Measurements from ENCODE around the gene PARVG.

Gene PARVG

DNA sequence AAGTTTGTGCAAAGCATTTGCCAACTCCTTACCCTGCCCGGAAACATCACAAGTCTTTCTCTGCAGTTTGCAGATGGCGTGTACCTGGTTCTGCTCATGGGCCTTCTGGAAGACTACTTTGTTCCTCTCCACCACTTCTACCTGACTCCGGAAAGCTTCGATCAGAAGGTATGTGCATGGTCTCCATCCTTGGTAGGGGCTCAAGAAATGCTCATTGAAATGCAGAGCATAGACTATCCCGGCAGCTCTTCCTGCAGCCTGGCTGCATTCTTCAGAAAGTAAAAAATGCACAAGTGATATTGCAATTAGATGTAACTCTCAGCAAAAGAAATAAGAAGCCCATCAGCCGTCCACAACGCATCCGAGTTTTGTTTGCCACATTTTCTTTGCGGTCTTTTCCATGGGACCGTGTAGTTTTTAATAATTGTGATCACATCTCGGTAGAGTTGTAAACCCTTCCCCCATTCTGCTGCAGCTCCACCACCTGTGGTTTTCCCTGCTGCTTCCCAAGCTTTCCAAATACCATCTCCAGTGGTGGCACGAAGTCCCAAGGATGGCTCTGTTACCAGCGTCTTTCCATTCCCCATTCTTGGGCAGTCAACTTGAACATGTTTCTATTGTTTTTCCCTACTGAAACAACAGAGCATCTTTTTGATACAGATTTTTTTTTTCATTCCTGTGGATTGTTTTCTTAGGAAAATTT lies 22.7 kb upstream of the PARVG start:
- no peak for DNase-seq

DNA sequence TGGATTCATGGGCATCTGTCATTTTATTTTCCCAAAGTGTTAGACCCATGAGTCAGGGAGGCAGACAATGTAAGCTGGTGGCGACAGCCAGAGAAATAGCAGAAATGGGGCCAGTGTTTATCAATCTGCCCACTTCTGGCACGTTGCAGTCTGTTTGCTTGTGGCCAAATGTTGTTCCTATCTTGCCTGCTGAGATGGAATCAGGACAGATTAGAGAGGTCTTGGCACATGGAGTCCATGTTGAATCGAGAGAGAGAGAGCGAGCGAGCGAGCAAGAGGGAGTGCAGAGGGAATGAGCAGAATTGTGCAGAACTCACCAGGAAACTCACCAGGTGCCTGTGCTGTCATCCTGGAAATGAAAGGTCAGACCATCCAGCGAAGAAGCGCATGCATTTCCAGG lies 21.9 kb upstream of the PARVG start:
- DNase-seq, result no peak

DNA sequence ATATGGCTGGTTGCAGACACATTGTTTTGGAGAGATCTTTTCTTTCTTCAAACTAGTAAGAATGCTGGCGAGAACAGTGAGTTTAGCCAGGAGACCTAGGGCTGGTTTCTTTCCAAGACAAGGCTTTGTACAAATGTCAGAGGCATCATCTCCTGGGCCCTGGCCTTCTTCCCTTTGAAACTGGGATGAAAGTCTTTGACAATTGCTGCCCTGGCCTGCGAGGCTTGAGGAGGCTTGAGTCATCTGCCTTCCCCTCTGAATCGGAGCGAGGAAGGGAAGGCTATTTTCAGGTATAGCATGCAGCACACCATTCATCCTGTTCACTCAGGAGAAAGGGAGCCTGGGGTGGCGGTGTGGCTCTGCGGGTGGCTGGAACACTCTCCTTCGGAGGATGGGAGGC lies 21.5 kb upstream of the PARVG start:
- no peak for DNase-seq

DNA sequence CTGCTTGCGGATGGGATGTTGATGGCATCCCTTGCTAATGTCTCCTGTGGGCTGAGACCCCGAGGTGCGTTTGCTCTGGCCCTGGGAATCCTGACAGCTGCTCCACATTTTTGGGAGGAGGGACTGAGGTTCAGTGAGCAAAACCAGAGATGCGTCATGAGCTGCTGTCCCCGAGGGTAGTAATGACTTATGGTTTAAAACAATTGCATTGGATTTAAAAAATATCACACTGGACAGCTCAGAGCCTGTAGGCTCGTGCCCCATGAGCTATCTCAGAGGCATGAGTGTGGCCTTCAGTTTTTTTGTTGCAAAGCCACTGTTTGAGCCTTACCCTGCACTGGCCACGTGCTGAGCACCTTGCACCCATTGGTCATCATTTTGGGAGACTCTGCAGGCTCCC lies 20.9 kb upstream of the PARVG start:
- DNase-seq, result no peak

DNA sequence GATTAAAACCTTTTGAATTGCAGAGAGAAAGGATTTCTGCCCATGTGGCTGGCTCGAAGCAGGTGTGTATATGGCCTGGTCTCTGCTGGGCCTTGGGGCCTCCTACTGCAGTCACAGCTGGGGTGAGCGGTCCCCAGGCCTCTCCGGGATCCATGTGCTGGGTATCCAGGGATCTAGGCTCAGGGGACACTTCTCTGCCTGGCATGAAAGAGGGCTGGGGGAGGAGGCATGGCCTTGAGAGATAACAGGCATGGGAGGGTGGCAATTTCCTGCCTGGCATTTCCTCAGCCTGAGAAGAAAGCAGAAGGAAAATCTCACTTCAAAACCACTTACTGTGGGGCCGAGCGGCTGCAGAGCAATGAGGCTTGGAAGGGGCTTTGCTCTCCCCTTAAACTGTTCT lies 20.3 kb upstream of the PARVG start:
- DNase-seq, result no peak

DNA sequence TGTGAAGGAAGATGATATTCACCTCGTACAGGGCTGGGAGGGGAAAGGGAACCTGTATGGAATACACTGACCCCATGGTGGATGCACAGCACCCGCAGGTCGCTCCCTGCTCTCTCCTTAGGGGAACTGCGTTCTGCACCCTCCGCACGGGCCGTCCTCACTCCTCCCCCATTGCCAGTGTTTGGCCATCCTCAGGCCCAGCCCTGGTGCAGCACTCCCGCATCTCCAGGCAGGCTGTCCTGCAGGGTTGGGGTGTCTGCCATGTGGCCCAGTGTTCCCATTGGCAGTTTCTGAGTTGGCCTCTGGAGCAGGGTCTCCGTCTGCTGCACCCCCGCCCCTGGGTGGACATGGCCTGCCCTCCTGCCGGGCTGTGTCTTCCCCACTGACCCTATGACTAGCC lies 19.1 kb upstream of the PARVG start:
- no peak for DNase-seq

DNA sequence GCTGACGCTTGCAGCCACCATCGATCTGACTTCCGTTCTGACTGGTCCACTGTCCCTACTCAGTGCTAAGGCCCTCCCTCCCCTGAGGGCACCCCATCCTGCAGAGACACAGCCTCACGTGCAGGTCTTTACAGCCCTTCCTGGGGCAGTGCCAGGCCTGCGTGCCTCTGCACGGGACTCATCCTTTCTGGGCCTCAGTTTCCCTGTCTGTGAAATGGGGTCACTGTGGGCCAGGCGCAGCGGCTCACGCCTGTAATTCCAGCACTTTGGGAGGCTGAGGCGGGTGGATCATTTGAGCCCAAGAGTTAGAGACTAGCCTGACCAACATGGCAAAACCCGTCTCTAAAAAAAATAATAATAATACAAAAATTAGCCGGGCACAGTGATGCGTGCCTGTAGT lies 17.8 kb upstream of the PARVG start:
- no peak for DNase-seq

DNA sequence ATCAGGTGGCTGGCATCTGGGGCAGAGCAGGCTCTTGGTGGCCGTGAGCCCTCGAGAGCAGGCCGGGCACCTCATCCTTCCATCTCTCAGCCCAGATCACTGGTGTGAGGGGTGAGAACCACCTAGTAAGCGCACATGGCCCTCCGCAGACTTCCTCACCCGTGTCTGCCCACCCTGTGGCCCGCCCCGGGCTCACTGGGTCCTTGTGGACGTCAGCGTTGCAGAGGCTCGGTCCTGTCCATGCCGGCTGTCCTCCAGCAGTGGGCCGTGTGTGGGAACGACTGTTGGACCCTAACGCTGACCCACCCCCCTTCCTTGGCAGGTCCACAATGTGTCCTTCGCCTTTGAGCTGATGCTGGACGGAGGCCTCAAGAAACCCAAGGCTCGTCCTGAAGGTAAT lies 17.2 kb upstream of the PARVG start:
- no peak for DNase-seq

DNA sequence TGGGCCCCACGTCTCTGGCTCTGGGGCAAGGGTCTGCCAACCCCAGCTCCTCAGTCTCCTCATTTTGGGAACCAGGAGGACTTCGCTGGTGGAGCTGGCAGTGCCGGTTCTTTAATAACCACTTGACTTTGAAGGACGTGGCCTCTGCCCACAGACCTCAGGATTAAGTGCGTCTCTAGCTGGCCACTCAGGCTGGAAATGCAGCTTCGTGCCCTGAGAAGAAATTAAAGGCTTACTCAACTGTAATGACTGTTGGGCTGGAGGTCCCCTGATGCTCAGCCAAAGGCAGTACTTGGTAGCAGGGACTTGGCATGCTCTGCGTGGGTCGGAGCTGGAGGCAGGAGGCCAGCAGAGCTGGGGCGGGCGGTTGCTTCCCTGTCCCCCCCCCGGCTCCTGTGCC lies 16.7 kb upstream of the PARVG start:
- no peak for DNase-seq

DNA sequence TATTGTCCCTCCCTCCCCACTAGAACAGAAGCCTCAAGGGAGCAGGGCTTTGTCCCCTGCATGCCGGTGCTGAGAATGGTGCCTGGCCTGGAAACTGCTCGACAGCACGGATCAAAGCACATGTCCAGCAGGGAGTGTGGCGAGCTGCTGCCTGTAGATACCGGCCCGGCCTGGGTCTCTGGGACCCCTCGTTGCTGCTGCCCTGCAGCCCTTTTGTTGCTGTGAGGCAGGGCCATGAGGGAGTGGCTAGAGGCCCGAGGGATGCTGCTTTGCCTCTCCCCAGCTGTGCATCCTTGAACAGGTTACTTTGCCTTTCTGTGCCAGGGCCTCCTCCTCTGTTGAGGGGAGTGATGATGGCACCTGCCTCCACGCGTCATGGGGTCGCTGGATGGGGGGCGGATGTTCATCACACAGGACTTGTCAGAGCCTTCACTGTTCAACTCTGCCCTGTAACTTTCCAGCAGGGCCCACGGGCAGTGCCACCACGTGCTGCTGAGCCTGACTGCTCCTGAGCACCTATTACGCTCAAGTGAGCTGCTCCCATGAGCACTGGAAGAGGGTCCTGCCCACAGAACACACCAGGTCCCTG lies 15.3 kb upstream of the PARVG start:
- no peak for DNase-seq

DNA sequence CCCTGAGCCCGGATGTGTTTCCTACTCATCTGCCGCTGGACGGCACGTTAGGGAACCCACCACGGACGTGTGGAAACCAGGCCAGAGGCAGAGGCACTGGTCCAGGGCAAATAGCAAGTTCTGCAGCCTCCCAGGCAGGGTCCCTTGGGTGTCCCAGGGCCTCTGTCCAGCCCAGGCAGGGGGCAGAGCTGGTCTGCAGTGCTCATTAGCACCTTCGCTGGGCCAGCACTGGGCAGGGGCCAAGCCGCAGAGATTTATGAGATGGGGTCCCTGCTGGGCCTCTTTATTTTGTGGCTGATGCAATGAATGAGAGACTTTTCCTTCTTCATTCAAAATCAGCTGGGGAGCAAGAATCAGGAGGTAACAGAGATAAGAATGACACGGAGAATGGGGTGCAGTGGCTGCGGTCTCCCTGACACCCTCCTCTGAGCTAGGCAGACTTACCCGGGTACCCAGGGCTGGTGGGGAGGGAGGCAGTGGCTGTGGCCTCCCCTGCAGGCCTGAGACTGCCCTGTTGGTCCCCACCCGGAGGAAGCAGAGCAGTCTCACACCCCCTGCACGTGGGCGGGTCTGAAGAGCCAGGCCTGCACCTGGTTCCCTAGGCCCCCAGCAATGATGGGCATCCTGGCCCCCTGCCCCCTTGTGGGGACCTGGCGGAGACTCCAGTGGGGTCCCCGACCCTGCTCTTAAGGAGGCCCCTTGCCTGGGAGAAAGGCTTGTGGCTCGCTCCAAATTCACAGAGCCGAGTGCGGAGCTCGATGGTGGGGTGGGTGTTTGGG lies 14.0 kb upstream of the PARVG start:
- no peak for DNase-seq

DNA sequence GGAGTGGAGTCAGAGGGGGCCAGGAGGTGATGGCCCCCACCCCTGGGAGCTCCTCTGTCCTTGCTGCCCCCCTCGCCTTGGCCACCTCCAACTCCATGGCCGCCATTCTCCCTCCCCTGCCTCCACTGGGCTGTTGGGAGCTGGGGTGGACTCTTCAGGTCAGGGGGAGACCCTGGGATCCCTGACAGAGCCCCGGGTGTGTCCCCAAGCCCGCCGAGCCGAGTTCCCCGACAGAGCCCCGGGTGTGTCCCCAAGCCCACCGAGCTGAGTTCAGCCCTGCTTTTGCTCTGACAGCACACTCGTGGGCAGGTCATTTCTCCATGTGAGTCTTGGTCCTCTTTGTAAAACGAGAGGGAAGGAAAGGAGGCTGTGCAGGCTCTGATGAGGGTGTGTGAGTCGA lies 13.2 kb upstream of the PARVG start:
- no peak for DNase-seq

DNA sequence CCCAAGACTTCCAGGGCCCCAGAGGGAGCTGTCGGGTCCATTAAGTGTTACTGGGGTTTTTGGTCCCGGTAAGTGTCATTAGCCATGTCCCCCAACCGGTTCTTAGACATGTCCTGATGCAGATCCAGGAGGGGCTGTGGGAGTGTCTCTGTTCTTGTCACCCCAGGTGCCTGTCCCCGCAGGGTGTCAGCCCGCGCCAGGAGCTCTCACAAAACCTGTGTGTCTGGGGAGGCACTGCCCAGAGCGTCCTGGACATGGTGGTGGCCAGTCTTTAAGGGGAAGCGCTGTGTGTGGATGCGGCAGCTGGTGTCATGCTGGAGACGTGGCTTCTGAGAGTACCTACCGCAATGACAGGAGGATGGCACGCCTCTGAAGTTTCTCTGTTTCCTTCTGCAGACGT lies 12.5 kb upstream of the PARVG start:
- DNase-seq, result no peak

DNA sequence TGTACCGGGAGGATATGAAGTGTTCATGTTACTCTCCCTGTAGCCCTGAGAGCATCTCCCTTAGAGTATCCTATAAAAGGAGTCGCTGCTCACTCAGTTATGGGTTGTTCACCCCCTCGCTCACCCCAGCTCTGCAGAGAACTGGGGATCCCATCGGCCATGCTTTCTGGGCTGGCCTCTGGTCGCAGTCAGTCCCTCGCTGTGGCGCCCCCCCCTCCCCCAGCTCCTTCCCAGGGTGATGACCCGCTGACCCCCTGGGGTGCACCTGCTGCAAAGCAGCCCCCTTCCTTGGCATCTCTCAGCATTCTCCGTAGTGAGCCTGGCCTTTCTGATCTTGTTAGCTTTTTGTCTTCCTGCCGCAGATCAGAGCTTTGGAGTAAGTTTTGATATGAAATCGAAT lies 10.3 kb upstream of the PARVG start:
- DNase-seq, result no peak

DNA sequence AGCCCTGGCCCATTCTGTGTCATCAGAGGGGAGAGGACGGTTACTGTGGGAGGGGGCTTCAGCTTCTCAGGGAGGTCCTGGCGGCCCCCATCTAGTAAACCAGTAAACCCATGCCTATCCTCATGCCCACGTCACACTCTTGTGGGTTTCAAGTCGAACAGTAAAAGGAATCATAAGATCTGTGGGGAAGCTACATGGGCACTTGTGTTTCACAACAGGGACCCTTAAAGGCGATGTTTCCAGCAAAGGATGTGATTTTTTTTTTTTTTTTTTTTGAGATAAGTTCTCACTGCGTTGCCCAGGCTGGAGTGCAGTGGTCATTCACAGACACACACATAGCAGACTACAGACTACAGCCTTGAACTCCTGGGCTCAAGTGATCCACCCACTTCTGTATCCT lies 9.2 kb upstream of the PARVG start:
- DNase-seq, result peak; percentile 28

DNA sequence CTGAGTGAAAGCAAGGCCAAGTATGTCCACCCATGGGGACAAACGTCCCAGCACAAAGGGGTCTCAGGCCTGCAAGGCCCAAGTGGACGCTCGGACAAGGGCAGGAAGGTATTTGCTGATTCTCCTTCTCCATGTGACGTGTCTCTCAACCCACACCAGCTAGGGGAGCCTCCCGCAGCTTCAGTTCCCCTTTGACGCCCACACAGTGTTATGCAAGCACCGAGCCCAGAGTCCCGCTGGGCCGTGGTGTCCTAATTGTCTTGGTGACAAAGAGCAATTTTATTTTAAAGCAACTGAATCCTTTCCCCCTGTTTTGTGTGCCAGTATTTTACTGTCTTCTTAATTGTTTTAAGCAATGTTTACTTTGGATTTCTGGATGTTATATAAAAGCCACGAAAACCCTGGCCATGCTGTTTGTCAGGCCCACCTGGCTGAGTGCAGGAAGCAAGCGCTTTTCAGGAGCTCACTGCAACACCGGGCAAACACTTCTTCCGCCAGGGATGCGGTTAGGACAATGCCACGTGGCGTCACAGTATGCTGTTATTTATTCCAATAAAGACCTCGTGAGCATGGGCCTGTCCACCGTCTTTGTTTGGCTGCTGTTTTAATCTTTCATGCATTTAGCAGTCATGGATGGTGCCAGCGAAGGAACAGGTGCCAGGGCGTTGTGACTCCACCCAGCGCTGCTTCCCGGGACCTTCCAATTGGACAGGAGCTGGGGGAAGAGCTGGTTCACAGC lies 8.2 kb upstream of the PARVG start:
- DNase-seq, result peak; percentile 93

DNA sequence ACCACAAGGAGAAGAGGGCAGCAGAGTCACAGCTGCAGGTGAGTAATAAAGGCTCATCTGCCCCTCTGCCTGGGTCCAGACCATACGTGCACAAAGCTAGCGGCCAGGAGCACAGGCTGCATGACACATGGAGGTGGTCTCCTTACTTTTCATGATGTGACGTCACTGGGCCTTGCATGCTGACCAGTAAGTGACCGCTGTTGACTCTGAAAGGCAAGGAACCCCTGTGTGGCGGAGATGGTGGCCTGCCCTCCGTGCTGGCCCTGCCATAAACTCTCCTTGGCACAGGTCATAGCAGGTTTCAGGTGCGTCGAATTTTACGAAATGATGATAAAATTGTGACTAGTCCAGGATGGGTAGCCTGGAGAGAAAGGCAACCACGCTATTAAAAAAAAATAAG lies 7.6 kb upstream of the PARVG start:
- no peak for DNase-seq

DNA sequence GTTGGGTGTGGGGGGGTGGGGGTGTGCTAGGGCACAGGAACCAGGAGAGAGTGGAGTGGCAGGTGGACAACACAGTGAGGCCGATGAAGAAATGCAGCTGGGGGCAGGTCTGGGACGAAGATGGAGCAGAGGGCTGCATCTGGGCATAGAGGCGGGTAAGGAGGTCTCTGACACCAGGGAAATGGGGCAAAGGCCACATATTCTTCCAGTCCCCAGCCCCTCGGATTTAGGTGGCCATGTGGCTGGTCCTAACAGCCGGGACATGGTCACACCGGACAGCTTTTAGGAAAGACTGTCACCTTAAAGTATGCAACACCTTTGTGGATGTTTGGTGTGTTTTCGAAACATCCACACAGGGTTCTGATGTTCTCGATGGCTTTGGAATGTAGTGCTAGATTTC lies 5.0 kb upstream of the PARVG start:
- DNase-seq, result no peak

DNA sequence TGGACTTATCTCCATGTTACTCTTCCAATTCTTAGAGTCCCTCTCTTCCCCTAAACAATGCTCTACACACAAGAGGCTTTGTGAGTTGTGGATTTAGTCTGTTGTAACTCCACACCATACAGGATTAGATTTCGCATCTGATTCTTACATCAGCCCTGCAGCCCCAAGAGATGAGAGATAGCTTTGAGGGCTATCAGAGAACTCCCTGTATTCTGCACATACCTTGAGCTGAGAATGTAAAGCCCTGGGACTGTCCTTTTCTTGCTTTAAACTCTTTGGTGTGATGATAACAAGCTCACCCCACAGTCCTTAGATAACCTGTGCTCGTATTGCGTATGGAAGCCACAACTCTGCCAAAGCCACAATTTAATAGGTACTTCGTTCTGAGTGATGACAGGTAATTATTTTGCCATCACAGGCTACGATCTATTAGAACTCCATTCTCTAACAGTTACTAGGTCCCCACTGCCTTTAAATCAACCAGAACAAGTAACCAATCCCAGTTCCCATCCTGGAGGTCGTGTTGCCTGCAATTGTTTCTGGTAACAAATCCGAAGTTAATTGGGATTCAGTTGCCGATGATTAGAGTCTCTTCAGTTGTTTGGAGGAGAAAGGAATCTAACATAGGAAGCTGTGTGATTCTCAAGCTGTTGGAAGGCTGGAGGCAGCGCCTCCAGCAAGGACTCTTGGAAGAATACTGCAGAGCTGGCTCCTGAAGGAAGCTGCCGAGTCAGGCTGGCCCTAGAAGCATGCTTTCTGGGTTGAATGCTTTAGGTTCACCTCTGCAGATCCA lies 1.3 kb upstream of the PARVG start:
- DNase-seq, result no peak

DNA sequence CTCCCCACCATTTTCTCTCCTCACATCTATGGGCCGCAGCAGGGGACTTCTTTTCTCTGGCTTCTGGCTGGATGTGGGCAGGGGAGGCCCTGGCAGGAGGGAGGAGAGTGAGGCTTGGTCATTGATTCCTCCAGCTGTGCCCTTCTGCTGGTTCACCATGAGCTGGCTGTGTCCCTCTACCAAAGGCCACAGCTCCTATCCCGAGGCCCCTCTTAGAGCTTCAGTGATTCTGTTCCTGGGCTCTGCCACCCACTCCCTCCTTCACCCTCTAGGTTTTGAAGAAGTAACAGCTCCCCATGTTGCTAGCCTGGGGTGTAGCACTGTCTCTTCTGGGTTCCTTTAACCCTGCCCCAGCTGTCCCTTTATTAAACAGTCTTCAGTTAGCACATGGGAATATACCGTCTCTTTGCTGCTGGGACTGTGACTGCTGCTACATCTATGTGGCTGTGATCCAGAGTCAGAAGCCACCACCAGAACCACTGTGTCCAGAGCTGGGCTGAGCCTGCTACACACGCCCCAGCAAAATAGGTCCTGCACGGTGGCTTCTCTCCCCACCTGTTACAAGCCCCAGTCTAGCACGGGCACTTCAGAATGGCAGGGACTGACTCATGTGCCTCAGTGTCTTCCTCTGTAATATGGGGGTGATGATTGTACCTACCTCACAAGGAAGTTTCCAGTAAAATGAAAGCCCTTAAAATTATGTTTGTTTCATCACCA lies 578 bp upstream of the PARVG start:
- no peak for DNase-seq

DNA sequence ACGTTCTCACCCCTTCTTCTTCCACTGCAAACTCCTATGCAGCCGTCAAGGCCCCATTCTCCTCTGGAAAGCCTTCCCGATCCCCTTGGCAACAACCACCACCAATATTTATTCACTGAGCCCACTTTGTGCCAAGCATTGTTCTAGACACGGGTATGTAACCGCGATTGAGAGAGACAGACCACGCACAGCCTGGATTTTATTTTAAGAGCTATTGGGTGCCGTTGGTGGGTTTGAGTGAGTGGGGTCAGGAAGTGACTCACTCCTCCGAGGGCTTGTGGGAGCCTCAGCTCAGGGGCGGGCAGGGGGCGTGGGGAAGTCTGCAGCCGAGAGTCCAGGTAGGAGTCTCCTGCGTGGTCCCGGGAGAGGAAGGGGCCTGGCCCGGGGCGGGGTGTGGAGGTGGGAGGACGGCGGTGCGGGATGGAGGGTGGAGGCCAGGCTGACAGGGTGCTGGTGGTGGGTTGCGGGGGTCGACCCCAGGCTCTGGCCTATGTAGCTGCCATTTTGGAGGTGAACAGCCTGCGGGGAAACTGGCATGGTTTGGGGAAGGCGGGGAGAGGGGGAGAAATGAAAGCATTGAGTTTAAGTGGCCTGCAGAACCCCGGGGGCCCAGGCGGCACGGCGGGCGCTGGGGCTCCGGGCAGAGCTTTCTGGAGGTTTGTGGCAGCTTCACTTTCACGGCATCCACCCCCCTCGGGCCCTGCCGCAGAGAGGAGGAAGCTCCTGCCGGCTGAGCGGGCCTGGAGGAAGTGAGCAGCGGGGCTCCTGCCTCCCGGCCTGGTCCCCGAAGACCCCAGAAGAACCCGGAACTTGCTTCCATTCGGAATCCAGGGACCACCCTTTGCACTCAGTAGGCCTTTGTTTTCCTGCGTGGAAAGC lies 547 bp downstream of the PARVG start:
- DNase-seq, result no peak

Measured in NCI-H2029 treated with DMSO at 0.1 percent for 48 hours (cell line).